NCI-H2107 treated with DMSO at 0.1 percent for 48 hours (cell line): ENCODE results near the gene TMEM54.

Experiments used
- DNase-seq: peaks from one replicate; lab custom pipeline; 2025; ENCODE audit not compliant: unreplicated experiment; lab: John Stamatoyannopoulos, UW

Gene TMEM54

DNA sequence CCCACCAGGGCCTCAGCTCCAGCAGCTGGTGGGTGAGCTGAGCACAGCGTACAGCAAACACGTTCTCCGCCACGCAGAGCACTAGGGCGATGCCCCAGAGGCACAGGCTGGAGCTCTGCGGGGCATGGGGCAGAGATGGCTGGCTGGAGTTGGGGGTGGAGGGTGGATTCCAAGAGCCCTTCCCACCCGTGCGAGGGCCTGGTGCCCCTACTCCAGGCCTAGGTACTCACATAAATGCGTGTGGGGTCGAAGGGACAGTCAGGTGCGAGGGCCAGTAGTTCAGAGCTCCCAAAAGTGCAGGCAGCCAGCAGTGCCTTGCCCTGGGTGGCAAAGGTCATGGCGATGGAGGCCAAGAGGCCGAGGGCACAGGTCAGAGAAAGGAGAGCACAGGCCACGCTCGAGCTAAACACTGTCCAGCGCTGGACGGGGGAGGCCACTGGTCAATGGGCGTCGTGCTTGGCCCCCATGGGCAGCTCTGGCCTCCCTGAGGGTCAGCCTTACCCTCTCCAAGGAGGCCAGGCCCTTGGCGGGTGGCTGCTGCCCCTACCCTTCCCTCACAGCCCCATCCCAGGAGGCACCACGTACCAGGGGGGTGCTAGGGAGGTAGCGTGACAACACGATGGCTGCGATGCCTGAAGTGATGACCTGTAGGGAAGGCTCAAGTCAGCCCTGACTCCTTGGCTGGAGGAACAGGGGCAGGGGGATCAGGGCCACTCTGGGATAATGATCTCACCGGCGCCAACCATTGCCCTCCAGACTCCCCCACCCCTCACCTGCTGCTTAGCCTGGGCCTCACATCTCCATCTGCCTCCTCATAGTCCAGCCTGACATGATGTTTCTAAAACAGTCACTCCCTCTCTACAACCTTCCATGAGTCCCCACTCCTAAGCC, 5.6 kb downstream of the TMEM54 start:
- no peak for DNase-seq

DNA sequence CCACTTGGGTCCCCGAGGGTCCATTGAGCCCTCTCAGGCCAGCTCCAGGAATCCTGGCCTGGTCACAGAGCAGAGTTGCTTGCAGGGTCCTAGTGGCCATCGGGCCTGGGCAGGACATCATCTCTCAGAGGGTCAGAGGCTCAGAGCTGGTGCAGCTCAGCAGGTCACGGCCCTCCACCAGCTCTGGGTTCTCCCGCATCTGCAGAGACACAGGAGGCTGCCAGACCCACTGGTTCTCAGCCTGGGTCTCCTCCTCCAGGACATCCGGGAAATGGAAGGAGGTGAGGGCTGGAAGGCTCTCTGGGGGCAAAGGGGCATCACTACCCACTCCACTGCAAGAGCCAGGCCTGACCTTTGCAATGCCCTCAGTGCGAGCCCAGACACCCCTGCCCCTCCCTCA, 6.5 kb downstream of the TMEM54 start:
- DNase-seq, result no peak

DNA sequence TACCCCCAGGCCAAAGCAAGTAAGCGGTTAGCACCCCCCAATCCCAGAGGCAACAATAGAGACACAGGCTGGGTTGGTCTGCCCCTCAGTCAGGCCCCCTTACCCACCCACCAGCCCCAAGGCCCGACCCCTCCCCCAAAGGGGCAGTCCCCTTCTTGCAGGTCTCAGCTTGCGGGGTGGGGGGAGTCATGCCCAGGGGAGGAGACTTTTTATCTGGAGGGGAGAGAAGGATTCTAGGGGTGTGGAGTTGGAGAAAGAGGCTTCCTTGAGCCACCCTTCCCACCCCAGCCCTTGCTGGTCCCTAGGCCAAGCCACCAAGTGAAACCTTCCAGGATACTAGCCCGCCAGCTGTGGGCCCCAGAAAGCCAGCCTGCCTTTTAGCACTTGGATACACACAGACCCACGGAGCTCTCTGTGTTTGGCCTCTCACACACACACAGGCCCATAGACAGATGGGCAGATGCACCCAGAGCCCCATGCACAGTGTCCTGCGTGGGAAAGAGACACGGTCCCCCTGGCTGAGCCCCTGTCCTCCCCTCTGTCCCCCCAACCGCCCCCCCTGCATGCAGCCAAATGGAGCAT, 7.1 kb downstream of the TMEM54 start:
- DNase-seq, result no peak

DNA sequence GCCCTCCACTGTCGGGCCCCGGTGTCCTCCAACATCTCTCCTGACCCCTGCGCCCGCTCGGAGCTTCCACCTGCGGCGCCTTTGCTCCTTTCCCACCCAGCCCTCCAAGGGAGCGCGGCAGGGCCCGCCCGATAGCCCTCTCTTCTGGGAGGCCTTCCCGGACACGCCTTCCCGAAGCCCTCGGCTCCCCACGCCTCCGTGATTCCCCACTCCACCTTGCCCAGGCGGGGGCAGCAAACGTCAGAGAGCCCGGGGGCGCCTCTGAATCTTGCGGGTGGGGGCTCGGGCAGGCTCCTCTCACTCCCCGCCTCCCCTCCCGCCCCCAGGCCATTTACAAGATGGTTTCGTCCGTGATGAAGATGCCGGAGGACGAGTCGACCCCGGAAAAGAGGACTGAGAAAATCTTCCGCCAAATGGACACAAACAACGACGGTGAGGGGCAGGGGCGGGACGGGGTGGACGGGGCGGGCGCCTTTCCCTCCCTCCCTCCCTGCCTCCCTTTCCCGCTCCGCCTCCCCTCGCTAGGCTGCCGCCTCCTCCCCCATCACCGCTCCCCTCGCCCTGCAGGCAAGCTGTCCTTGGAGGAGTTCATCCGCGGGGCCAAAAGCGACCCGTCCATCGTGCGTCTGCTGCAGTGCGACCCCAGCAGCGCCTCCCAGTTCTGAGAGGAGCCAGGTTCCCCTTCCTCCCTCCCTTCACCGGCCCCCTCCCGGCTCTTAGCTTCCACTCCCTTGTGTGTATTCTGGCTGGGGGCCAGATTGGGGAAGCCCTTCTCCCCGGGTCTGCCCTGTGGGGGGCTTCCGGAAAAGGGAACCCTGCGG, 7.8 kb downstream of the TMEM54 start:
- no peak for DNase-seq

DNA sequence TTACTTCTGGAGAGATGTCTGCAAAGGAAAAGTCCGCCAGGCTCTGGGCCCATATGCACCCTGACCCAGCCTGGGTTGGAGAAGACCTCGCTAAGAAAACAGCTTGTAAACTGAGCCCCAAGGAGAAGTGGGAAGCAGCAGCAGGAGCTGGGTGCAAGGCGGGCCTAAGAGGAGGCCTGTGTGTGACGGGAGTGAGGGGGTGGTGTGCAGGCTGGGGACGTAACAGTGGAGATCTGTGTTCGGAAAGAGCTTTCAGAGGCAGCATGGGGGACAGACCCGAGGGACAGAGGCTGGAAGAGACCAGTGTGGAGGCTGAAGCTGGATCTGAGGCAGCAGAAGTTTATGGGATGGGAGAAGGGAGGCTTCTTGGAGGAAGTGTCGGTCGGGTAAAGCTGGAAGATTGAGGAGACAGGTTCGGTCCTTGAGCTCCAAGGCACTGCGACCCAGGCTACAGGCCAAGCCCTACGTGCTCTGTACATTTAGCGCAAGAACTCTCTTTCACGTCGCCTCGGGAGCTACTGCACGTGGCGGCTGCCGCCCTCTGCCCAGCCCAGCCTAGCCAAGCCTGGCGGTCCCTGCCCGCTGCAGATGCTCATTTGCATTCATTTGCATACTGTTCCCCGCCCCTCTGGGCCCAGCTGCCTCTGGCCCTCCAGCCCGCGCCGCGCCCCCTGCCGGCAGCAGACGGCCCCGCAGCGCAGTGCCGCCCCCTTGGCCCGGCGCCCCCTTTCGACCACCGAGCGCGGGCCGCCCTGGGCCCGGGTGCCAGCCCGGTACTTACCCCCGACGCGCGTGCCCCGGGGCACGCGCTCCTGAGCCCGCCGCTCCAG, 8.6 kb downstream of the TMEM54 start:
- DNase-seq, result no peak

GRCh38 chr1:32891630-32892029, 9.6 kb downstream of the TMEM54 start:
- DNase-seq, result no peak

DNA sequence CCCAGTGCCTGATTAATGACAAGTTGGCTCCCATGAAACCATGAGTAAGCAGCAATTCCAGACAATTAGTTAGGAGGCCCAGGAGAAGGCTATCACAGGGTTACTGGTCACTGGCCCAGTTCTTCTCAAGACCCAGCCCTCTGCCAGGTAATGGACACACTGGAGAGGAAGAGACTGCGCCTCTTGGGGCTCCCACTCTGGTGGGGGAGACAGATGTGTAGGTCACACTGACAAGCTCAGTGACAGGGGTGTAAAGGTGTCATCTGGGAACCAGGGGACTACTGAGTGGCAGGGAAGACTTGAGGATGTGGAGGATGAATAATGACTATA, 10.0 kb downstream of the TMEM54 start:
- no peak for DNase-seq

- DNase-seq, result no peak
These were observed 10.5 kb downstream of the TMEM54 start for GRCh38 chr1:32890516-32891240.

DNA sequence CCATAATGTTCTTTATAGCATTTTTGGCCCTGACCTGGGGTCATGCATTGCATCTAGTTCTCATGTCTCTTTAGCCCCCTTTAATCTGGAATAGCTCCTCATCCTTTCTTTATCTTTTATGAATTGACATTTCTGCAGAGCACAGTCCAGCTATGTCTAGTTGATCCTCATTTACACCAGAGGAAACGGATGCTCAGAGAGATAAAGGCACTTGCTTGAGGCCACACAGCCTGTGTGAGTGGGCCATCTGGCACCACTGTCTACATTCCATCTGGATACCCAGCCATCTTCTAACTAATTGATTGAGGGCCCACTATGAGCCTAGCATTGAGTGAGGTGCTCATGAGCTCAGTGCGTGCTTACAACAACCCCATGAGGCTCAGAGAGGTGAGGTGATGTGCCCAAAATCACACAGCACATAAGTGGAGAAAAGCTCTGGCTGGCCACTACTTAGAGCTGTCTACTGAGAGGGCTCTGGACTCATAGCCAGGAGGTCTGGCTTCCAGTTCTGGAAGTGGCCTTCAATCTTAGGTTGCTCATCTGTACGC, 11.4 kb downstream of the TMEM54 start:
- DNase-seq, result no peak

DNA sequence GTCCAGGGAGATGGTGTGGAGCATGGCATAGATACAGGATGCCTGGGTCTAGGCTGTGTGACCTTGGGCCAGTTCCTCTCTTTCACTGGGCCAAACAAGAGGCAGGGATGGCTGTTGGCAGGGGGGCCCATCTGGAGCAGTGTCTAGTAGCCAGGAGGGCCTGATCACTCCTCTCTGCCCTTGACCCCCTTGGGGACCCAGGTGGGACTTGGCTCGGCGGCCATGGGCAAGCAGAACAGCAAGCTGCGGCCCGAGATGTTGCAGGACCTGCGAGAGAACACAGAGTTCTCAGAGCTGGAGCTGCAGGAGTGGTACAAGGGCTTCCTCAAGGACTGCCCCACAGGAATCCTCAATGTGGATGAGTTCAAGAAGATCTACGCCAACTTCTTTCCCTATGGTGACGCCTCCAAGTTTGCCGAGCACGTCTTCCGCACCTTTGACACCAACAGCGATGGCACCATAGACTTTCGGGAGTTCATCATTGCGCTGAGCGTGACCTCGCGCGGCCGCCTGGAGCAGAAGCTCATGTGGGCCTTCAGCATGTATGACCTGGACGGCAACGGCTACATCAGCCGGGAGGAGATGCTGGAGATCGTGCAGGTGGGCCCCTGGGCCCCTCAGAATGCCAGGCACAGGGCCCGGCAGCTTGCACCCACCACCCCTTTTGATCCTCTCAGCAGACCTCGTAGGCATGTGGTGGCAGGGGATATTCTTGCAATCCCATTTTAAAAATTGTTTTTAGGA, 12.3 kb downstream of the TMEM54 start:
- no peak for DNase-seq

GRCh38 chr1:32888134-32888533, 13.1 kb downstream of the TMEM54 start:
- no peak for DNase-seq

DNA sequence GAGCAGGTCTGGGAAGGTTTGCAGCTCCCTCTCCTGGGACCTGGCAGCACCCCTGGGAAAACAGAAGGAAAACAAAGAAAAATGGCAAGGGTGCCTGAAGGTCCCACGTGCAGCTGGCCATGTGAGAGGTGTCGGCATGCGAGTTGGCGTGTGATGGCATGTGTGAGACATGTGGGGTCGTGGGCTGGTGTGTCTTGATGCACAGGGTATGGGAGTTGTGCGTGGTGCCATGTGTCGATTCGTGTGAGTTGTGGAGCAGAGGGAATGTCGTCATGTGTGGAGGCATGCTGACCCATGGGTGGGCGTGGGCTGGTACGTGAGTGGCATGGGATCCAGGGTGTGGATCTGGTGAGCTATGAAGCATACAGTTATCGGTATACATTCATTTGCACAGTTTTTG, 13.6 kb downstream of the TMEM54 start:
- no peak for DNase-seq

DNA sequence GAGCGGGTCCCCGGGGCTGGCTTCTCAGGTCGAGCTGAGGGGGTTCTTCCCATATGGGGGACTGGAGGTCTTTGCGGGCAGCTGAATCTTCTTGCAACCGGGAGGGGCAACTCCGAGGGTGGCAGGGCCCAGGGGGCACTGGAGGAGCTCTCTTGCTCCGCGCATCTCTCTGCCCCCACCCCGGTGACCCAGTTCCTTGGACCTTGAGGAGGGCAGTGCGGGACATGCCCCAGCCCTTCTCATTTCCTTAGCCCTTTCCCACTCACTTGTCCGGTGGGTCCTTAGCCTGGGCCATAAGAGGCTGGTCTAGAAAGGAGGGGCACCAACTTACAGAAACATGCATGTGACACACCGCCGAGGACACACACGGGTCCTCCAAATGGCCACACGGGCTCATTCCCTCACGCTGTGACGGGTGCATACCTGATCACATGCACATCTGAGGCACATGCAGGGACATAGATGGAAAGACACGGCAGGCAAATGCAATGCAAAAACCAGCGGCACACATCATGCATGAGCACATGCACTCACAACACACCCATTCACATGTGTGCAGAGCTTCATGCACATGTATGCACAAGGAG, 14.3 kb downstream of the TMEM54 start:
- DNase-seq, result no peak

- no peak for DNase-seq
These were observed 15.0 kb downstream of the TMEM54 start, which contains the start of gene HPCA for GRCh38 chr1:32886004-32886827. HPCA (plus strand) TSS chr1:32886491; CDS start chr1:32888899, 2,408 bp downstream.

DNA sequence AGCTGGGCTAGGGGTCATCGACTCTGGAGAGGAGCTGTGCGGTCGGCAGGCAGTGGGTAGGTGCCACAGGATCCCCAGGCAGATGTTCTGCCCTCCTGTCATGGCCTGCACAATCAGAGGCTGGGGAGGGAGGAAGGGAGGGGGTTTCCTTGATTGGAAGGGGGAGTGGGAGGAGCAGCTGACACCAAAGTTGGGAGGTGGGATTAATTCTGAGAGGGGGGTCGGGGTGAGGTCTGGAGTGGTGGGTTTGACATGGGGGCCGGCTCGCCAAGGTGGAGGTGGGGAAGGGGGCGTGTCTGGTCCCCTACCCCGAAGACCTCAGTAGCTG, 15.5 kb downstream of the TMEM54 start:
- no peak for DNase-seq

GRCh38 chr1:32884726-32885125, 16.5 kb downstream of the TMEM54 start:
- DNase-seq, result no peak

GRCh38 chr1:32884032-32884372, 17.2 kb downstream of the TMEM54 start:
- DNase-seq, result no peak

- no peak for DNase-seq
These were observed 17.7 kb downstream of the TMEM54 start for GRCh38 chr1:32883338-32884031.
